ENCODE measurements around the gene MAN1A1. TPM values are rescaled to one million over a fixed set of nuclear protein-coding genes. Genes with fewer than 3 reads are reported as not detected.
"Not testable (repeated sequence)": the region's sequence is repeated elsewhere in the genome, so short reads cannot be mapped to it uniquely, and the experiment has no call there.

The MAN1A1 gene
- 87.1 TPM for total RNA-seq

- peak; percentile 92 for DNase-seq (ENCODE audit: low spot score)
Observed at GRCh38 chr6:119349361-119350201, at the start of gene MAN1A1. TSS of gene MAN1A1 (minus strand) at chr6:119349761. CDS start at chr6:119349065, 696 bp downstream.

- DNase-seq (ENCODE audit: low spot score): no peak
Observed at GRCh38 chr6:119395192-119395591, 45.6 kb upstream of the MAN1A1 start.

DNA sequence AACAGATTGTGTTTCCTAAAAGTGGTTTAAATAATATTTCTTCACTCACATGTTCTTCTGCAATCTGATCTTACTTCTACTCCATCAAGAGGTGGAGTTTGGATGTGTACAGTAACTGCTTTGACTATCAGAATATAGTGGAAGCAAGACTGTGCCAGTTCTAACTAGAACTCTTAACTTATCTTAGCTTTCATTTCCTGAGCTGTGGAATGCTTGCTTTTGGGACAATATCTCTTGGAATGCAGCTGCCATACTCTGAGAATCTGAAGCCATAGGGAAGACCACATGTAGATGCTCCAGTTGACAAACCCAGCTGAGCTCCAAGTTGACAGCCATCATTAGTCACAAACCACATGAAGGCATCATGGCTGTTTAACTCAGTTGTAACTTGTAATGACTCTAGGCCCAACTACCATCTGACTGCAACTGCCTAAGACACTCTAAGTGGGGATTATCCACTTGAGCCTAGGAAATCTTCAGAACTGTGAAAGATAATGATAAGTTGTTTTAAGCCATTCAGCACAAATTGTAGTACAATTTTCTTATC, 40.8 kb upstream of the MAN1A1 start:
- no peak for DNase-seq (ENCODE audit: low spot score)

DNA sequence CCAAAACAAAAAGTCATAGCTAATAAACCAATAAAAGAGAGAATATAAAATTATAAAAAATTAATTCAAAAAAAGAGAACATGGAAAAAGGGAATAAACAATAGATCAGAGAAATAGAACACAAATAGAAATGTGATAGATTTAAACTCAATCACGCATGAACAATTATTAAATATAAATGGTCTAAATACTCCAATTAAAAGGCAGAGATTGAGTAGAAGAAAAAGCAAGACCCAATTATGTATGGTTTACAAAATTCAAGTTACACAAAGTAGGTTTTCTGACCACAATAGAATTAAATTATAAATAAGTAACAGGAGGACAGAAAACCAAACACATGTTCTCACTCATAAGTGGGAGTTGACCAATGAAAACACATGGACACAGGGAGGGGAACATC, 36.4 kb upstream of the MAN1A1 start:
- no peak for DNase-seq (ENCODE audit: low spot score)

GRCh38 chr6:119384444-119384843, 34.9 kb upstream of the MAN1A1 start:
- DNase-seq (ENCODE audit: low spot score): no peak

GRCh38 chr6:119379809-119380208, 30.2 kb upstream of the MAN1A1 start:
- no peak for DNase-seq (ENCODE audit: low spot score)

- not testable (repeated sequence) for DNase-seq (ENCODE audit: low spot score)
Observed at GRCh38 chr6:119377043-119377442, 27.5 kb upstream of the MAN1A1 start.

DNA sequence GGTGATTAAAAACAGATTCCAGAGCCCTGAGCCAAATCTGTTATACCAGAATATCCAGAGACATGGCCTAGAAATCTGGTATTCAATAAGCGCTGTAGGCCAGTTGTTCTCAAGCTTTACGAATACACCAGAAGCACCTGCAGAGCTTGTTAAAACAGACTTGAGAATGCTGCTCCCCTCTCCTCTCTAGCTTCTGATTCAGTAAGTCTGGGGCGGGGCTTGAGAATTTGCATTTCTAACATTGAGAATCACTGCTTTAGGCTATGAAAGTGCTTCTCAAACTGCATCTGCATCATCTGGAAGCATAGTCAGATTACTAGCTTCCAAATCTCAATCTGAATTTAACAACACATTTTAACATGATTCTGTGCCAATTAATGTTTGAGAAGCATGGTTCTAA, 20.5 kb upstream of the MAN1A1 start:
- no peak for DNase-seq (ENCODE audit: low spot score)

GRCh38 chr6:119368921-119369320, 19.4 kb upstream of the MAN1A1 start:
- DNase-seq (ENCODE audit: low spot score): no peak

DNA sequence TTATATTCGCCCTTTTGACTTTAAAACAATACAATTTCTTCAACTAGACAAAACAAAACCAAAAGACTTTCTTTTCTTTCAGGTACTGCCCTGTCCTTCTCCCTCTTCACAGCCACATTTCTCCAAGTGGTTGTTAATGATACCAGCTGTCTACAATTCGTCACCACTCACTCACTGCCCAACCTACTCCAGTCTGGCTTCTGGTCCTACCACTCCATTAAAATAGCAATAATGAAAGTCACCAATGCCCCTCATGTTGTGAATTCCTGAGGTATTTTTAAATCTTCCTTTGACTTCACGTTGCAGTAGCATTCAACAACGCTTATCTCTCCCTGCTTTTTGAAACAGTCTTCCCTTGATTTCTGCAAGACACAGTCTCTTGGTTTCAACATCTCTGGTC, 11.6 kb upstream of the MAN1A1 start:
- DNase-seq (ENCODE audit: low spot score): no peak

GRCh38 chr6:119360262-119360915, 10.8 kb upstream of the MAN1A1 start:
- DNase-seq (ENCODE audit: low spot score): no peak

- DNase-seq (ENCODE audit: low spot score): no peak
Observed at GRCh38 chr6:119355890-119356289, 6.3 kb upstream of the MAN1A1 start.

- DNase-seq (ENCODE audit: low spot score): peak; percentile 34
Observed at GRCh38 chr6:119355157-119355556, 5.6 kb upstream of the MAN1A1 start.

GRCh38 chr6:119353696-119354095, 4.1 kb upstream of the MAN1A1 start:
- no peak for DNase-seq (ENCODE audit: low spot score)

GRCh38 chr6:119352001-119352400, 2.4 kb upstream of the MAN1A1 start:
- no peak for DNase-seq (ENCODE audit: low spot score)

DNA sequence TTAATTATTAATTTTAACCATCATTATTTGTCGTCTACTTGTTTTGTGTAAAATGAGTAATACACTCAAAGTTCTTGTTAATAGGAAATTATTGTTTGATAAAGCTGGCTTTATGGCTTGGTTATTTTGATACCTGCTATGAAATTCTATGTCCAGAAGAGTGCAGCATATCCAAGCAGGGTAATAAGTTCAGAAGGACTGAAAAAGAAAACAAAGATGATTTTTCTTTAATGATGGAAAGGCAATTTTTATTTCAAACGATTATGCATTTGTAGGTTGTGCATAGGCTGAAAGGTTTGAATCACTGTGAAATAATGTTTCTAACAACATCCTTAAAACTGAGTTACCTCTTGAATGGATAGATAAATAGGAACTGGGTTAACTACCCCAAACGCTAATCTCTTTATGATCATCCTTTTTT, 1.4 kb upstream of the MAN1A1 start:
- no peak for DNase-seq (ENCODE audit: low spot score)

DNA sequence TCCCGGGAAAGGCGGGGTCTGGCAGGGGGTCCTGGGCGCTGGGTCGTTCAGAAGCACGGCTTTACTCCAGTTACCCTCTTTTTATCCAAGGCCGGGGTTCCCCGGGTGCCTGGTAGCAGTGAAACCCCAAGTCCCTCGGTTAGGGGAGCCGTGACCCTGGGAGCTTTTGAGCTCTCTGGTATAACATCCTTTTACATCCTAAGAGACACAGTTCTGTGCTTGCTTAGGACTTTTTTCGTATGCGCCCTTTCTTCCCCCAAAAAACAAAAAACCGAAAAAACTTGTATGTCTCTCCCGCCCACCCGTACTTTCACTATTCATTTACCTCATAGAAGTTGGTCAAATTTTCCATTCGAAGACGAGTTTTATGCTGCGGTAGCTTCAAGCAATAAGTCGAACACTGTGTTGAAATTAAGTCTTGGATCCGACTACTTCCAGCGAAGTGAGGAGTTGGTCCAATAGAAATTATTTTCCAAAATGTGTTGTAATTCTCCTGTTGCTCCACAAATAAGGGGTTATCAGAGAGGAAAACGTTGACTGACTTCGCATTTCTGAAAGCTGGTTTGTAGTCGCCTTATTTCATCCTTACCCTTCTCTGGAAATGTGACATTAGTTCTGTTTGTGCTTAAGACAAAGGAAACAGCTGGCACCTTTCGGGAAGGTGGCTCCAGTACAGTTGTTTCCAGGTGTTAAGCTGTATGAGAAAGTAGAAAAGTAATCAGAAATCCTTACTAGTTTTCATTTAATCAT, 816 bp upstream of the MAN1A1 start:
- DNase-seq (ENCODE audit: low spot score): no peak

DNA sequence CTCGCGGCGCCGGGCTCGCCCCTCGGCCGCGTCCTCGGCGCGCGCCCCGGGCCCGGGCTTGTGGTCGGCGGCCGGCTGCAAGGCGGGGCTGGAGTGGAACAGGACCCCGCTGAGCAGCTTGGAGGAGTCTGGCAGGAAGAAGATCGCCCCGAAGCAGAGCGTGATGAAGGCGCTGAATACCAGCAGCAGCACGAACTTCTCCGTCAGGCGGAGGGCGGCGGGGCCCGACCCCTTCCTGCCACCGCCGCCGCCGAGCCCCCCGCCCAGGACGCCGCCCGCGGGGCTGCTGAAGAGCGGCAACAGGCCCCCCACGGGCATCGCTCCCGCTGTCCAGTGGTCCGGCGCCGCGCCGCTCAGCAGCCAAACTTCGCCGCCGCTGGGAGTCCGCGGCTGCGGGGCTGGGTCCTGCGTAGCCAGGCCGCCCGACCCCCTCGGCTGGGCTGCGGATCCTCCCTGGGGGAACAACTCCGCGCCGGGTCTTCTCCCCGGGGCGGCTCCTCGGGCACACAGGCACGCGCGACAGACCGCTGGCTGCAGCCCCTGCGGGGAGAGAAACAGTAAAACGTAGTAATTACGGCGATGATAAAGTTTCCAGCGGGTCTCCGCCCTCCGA, 707 bp downstream of the MAN1A1 start:
- DNase-seq (ENCODE audit: low spot score): no peak

- DNase-seq (ENCODE audit: low spot score): peak; percentile 30
Observed at GRCh38 chr6:119348096-119348747, 1.3 kb downstream of the MAN1A1 start.

DNA sequence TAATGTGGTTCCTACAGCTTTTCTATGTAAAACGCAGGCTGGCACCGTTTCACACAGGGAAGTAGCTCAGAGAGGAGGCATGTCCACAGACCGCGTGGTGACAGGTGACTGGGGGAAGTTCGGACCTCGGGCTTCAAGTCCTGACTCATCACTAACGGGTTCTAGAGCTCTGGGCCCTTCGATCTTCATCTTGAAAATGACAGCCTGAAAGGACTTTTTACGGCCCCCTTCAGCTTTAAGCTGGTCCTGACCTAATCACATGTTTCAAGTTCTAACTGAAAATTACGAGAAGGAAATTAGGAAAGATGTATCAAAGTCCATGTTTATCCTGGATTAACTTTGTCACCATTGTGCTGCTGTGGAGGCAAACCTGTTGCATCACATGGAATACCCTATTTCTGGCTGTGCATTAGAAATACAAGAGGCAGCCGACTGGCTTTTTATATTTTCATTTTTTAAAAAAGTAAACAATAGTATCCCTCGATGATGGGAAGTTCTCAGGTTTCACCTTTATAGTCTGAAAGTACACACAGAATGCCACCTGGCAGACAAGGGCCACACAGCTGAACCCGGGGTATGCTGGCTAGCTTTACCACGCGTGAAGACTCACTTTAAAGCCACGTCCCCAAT, 2.0 kb downstream of the MAN1A1 start:
- peak; percentile 68 for DNase-seq (ENCODE audit: low spot score)

GRCh38 chr6:119346936-119347335, 2.6 kb downstream of the MAN1A1 start:
- no peak for DNase-seq (ENCODE audit: low spot score)
